GM13976 (cell line): Measurements from ENCODE around the gene LGR6.

Experiments
- DNase-seq: peaks from one replicate; pipeline ENCODE4 v3.0.0; 2012; ENCODE audit warnings: low spot score
- CTCF ChIP-seq: IDR thresholded peaks from 2 replicates; pipeline ENCODE4 v1.5.1; 2012; ENCODE audit warnings: borderline replicate concordance, mild to moderate bottlenecking; ENCODE audit not compliant: insufficient read depth; ENCODE audit errors: extremely low read depth, missing control alignments, control extremely low read depth
- in situ Hi-C: fragments of 300-500 bp; cut with MboI; formaldehyde crosslinking; loops from one replicate; pipeline ENCODE4 v1.12.0; 2022; ENCODE audit warnings: low sequenced_read_pairs, mixed read lengths, inconsistent platforms; ENCODE audit not compliant: unreplicated experiment

The LGR6 gene

GRCh38 chr1:202292773-202293172 is 99.2 kb downstream of the LGR6 start:
- TF ChIP-seq CTCF: no peak
- in situ Hi-C loops: no loop called here
- DNase-seq: no peak

- no peak for TF ChIP-seq CTCF
- no peak for DNase-seq
- in situ Hi-C loops: no loop called here
Measured at GRCh38 chr1:202293569-202293968, 100.0 kb downstream of the LGR6 start.

- no peak for TF ChIP-seq CTCF
- no peak for DNase-seq
- in situ Hi-C loops: no loop called here
Measured at GRCh38 chr1:202302166-202302565, 108.6 kb downstream of the LGR6 start.

GRCh38 chr1:202304375-202304774 is 110.8 kb downstream of the LGR6 start:
- in situ Hi-C loops: no loop called here
- DNase-seq: no peak
- no peak for TF ChIP-seq CTCF

- in situ Hi-C loops: no loop called here
- no peak for TF ChIP-seq CTCF
- DNase-seq: no peak
Measured at GRCh38 chr1:202305168-202305567, 111.6 kb downstream of the LGR6 start.

- no peak for TF ChIP-seq CTCF
- in situ Hi-C loops: no loop called here
- no peak for DNase-seq
Measured at GRCh38 chr1:202306535-202307345, 113.1 kb downstream of the LGR6 start.
